Body of pancreas (tissue), 4 donors: ENCODE results near the gene CHRNA5.

Experiments
- POLR2A ChIP-seq, 3 donors: fragments of 450-650 bp; IDR thresholded peaks; one replicate each; pipeline ENCODE4 v1.6.1; 2016; ENCODE audit warnings: antibody characterized with exemption in 3 of 3, mild to moderate bottlenecking in 2 of 3
- TF ChIP-seq, protein P1 (sequence below), 7 experiments: fragments of 450-650 bp in 4 of 7; fragments of 200-600 bp in 3 of 7; sonication (generic) in 3 of 7; IDR thresholded peaks; one replicate each; pipeline ENCODE4 v1.5.1; 2016 to 2019; ENCODE audit warnings: antibody characterized with exemption in 7 of 7

- TF ChIP-seq, protein P1, sequence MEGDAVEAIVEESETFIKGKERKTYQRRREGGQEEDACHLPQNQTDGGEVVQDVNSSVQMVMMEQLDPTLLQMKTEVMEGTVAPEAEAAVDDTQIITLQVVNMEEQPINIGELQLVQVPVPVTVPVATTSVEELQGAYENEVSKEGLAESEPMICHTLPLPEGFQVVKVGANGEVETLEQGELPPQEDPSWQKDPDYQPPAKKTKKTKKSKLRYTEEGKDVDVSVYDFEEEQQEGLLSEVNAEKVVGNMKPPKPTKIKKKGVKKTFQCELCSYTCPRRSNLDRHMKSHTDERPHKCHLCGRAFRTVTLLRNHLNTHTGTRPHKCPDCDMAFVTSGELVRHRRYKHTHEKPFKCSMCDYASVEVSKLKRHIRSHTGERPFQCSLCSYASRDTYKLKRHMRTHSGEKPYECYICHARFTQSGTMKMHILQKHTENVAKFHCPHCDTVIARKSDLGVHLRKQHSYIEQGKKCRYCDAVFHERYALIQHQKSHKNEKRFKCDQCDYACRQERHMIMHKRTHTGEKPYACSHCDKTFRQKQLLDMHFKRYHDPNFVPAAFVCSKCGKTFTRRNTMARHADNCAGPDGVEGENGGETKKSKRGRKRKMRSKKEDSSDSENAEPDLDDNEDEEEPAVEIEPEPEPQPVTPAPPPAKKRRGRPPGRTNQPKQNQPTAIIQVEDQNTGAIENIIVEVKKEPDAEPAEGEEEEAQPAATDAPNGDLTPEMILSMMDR (IDR thresholded peaks at IDR 0.05), result no peak
- TF ChIP-seq POLR2A (IDR thresholded peaks at IDR 0.05), result no peak
These were observed 48.7 kb downstream of the CHRNA5 start for GRCh38 chr15:78614021-78614420.
